ENCODE results near the gene TMEM184A.
A peak's percentile ranks its signal among the peaks of the same experiment; 100 is the strongest.

Gene TMEM184A

DNA sequence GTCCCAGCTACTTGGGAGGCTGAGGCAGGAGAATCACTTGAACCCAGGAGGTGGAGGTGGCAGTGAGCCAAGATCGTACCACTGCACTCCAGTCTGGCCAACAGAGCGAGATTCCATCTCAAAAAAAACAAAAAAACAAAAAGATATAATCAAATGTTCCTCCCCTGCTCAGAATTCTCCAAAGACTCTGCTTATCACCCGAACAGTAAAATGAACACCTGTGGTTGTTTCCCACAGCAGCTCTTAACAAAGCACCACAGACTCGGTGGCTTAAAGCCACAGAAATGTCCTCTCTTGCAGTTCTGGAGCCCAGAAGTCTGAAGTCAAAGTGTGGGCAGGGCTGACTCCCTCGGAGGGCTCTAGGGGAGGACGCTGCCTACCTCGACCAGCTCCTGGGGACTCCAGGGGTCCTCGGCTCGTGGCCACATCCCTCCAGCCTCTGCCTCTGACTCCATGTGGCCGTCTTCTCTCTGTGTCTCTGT, 47.7 kb downstream of the TMEM184A start:
- H3K27ac ChIP-seq (ENCODE audit: low read depth, low read length, severe bottlenecking), result no peak overlapping the region
- 85 to 90% methylated on average over 8 to 10 of the region's 10 CpGs for WGBS, 2 experiments (ENCODE audit: insufficient coverage in 2 of 2)
- H3K4me3 ChIP-seq (ENCODE audit: extremely low read depth, insufficient read depth, low read length, poor library complexity, severe bottlenecking), result no peak overlapping the region
- peaks cover 4% of the 10 kb centered on the region for H3K4me1 ChIP-seq (ENCODE audit: control insufficient read depth, insufficient read depth, low read length, poor library complexity, severe bottlenecking)
- no peaks in the 10 kb centered on the region for H3K9me3 ChIP-seq (ENCODE audit: control insufficient read depth, low read length)
- no peaks in the 10 kb centered on the region for H3K36me3 ChIP-seq (ENCODE audit: control insufficient read depth, insufficient read depth, low read length)

GRCh38 chr7:1505731-1506550, 50.1 kb downstream of the TMEM184A start:
- peaks cover 3% of the 10 kb centered on the region for H3K4me1 ChIP-seq (ENCODE audit: control insufficient read depth, insufficient read depth, low read length, poor library complexity, severe bottlenecking)
- H3K9me3 ChIP-seq (ENCODE audit: control insufficient read depth, low read length), result no peaks in the 10 kb centered on the region
- 86 to 94% methylated on average over 23 to 27 of the region's 35 CpGs for WGBS, 2 experiments (ENCODE audit: insufficient coverage in 2 of 2)
- H3K36me3 ChIP-seq (ENCODE audit: control insufficient read depth, insufficient read depth, low read length), result peaks cover 18% of the 10 kb centered on the region
- H3K27ac ChIP-seq (ENCODE audit: low read depth, low read length, severe bottlenecking), result no peak overlapping the region
- H3K4me3 ChIP-seq (ENCODE audit: extremely low read depth, insufficient read depth, low read length, poor library complexity, severe bottlenecking), result no peak overlapping the region

DNA sequence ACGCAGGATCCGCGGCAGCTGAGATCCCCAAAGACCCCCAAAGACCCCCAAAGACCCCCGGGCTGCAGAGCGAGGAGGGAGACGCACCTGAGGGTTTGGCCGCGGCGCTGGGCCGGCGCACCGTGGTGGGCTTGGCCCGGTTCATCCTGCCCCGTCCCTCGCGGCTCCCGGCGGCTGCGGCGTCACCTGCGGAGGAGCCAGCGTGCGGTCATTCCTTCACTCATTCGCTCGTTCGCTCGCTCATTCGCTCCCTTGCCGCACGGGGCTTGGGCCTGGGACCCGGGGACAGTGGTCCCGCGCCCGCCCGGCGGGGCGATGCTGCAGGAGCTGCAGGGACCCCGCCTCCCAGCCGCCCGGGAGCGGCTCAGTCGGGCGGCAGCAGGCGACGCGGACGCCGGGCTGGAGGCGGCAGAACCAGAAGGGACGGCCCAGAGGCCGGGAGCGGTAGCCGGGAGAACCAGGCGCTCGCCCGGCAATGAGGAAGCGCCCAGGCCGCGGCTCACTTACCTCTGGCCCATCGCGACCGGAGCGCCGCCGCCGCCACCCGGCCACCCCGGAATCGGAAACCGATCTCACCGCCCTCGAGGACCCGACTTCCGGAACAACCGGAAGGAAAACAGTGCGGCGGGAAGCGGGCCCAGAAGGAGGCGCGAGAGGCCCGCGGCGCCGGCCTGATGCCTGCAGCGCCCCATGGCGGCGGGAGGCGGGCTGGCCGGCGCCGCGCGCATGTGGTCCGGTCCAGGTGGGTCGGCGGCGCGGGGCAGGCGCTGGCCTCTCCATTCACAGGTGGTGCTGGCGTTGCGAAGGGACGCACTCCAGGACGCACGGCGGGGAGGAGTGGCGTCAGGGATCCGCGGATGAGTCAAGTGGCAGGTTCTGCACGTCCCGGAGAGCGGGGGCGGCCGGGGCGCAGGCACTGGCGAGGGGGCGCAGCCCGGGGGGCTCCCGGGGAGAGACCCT, 51.9 kb downstream of the TMEM184A start, which contains the start of gene INTS1:
Gene INTS1 (minus strand): TSS at position 574 of the 960 bp plus-strand sequence. CDS start 429 bp downstream, at position 145.
- H3K4me3 ChIP-seq (ENCODE audit: extremely low read depth, insufficient read depth, low read length, poor library complexity, severe bottlenecking), result peak within 1 kb of the TSS; percentile 96
- peak within 1 kb of the TSS; percentile 23 for H3K27ac ChIP-seq (ENCODE audit: low read depth, low read length, severe bottlenecking)
- H3K36me3 ChIP-seq (ENCODE audit: control insufficient read depth, insufficient read depth, low read length), result peaks cover 33% of the 10 kb centered on the region
- H3K4me1 ChIP-seq (ENCODE audit: control insufficient read depth, insufficient read depth, low read length, poor library complexity, severe bottlenecking), result peaks cover 3% of the 10 kb centered on the region
- WGBS, 2 experiments (ENCODE audit: insufficient coverage in 2 of 2), result 0 to 1% methylated on average over 93 to 98 of the region's 118 CpGs
- no peaks in the 10 kb centered on the region for H3K9me3 ChIP-seq (ENCODE audit: control insufficient read depth, low read length)

GRCh38 chr7:1503390-1503789, 52.6 kb downstream of the TMEM184A start:
- Histone ChIP-seq H3K9me3 (ENCODE audit: control insufficient read depth, low read length) (no peaks in the 10 kb centered on the region), H3K36me3 (ENCODE audit: control insufficient read depth, insufficient read depth, low read length) (peaks cover 36% of the 10 kb centered on the region), H3K4me1 (ENCODE audit: control insufficient read depth, insufficient read depth, low read length, poor library complexity, severe bottlenecking) (peaks cover 3% of the 10 kb centered on the region), H3K4me3 (ENCODE audit: extremely low read depth, insufficient read depth, low read length, poor library complexity, severe bottlenecking) (peak overlapping the region; percentile 96), H3K27ac (ENCODE audit: low read depth, low read length, severe bottlenecking) (no peak overlapping the region)
- WGBS, 2 experiments (ENCODE audit: insufficient coverage in 2 of 2), result 31 to 38% methylated on average over 21 to 22 of the region's 24 CpGs

GRCh38 chr7:1502845-1503244, 53.2 kb downstream of the TMEM184A start:
- H3K9me3 ChIP-seq (ENCODE audit: control insufficient read depth, low read length), result no peaks in the 10 kb centered on the region
- H3K4me3 ChIP-seq (ENCODE audit: extremely low read depth, insufficient read depth, low read length, poor library complexity, severe bottlenecking), result peak overlapping the region; percentile 96
- peaks cover 42% of the 10 kb centered on the region for H3K36me3 ChIP-seq (ENCODE audit: control insufficient read depth, insufficient read depth, low read length)
- H3K27ac ChIP-seq (ENCODE audit: low read depth, low read length, severe bottlenecking), result no peak overlapping the region
- peaks cover 3% of the 10 kb centered on the region for H3K4me1 ChIP-seq (ENCODE audit: control insufficient read depth, insufficient read depth, low read length, poor library complexity, severe bottlenecking)
- WGBS, 2 experiments (ENCODE audit: insufficient coverage in 2 of 2), result 90 to 91% methylated on average over 17 to 18 of the region's 20 CpGs

DNA sequence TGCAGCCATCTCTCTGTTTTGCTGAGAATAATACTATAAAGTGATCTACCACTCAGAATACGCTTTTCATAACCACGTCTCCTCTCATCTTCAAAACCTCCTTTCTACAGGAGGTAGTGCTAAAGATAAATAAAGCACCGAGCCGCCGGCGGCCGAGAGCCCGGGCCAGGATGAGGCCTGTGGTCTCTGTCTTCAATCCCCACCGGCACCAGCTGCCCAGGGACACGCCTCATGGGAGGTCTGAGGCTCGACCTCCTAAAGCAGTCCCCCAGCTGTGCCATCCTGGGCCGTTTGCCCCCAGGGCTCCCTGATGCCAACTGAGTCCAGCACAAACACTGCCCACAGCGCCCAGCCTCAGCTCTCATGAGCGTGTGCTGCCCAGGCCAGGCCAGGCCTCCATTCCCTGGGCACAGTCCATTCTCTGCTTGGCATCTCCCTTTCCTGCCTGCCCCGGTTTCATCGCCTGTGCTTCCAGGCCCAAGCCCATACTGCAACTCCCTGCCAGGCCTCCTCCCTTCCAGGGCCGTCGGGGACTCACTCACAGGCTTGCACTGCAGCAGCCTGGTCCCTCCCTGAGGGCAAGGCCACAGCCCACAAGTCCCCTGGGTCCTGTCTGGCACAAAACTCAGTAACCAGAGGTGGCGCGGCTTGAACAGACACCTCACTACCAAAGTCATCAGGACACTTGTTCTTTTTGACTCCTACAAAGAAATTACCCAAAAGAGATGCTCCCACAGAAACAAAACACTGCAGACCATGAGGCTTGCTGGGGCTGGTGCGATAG, 54.3 kb downstream of the TMEM184A start:
- WGBS, 2 experiments (ENCODE audit: insufficient coverage in 2 of 2), result 96% methylated on average over 14 to 17 of the region's 21 CpGs
- H3K4me3 ChIP-seq (ENCODE audit: extremely low read depth, insufficient read depth, low read length, poor library complexity, severe bottlenecking), result no peak overlapping the region
- no peaks in the 10 kb centered on the region for H3K9me3 ChIP-seq (ENCODE audit: control insufficient read depth, low read length)
- H3K27ac ChIP-seq (ENCODE audit: low read depth, low read length, severe bottlenecking), result no peak overlapping the region
- H3K4me1 ChIP-seq (ENCODE audit: control insufficient read depth, insufficient read depth, low read length, poor library complexity, severe bottlenecking), result peaks cover 3% of the 10 kb centered on the region
- H3K36me3 ChIP-seq (ENCODE audit: control insufficient read depth, insufficient read depth, low read length), result peaks cover 53% of the 10 kb centered on the region

DNA sequence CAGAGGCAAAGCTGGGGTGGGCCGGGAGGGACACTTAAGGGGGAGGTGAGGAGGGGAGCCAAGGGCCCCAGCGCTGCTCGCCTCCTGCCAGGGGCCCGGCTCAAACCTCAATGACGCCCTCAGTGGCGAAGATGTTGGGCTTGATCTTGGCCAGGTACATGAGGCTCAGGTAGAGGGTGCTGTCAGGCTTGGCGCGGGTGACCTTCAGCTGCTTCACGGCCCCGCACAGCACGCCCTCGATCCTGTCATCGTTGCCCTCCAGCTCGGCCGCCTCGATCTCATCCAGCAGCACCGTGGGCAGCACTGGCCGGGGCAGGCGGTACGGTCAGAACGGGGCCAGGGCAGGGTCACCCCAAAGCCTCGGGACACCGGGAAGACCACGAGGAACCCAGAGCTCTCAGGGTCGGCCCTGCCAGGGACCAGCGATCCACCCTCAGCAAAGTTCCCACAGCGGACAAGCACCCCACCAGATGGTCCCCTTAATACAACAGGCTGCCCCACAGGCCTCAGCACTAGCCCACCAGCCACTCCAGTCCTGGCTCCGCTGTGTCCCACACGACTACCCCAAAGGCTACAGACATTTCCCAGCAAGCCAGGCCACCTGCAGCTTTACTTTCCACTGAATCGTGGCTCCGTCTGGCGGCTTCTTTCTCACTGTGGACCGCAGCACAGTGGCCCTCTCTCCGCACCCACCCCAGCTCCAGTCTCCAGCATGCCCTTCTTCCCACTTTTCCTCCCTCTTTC, 55.8 kb downstream of the TMEM184A start:
- Histone ChIP-seq H3K9me3 (ENCODE audit: control insufficient read depth, low read length) (no peaks in the 10 kb centered on the region), H3K4me1 (ENCODE audit: control insufficient read depth, insufficient read depth, low read length, poor library complexity, severe bottlenecking) (no peaks in the 10 kb centered on the region), H3K4me3 (ENCODE audit: extremely low read depth, insufficient read depth, low read length, poor library complexity, severe bottlenecking) (no peak overlapping the region), H3K27ac (ENCODE audit: low read depth, low read length, severe bottlenecking) (no peak overlapping the region), H3K36me3 (ENCODE audit: control insufficient read depth, insufficient read depth, low read length) (peaks cover 60% of the 10 kb centered on the region)
- WGBS, 2 experiments (ENCODE audit: insufficient coverage in 2 of 2), result 95 to 97% methylated on average over 29 to 34 of the region's 34 CpGs

- Histone ChIP-seq H3K36me3 (ENCODE audit: control insufficient read depth, insufficient read depth, low read length) (peaks cover 66% of the 10 kb centered on the region), H3K27ac (ENCODE audit: low read depth, low read length, severe bottlenecking) (no peak overlapping the region), H3K4me1 (ENCODE audit: control insufficient read depth, insufficient read depth, low read length, poor library complexity, severe bottlenecking) (no peaks in the 10 kb centered on the region), H3K4me3 (ENCODE audit: extremely low read depth, insufficient read depth, low read length, poor library complexity, severe bottlenecking) (no peak overlapping the region), H3K9me3 (ENCODE audit: control insufficient read depth, low read length) (no peaks in the 10 kb centered on the region)
- 96 to 98% methylated on average over 22 to 31 of the region's 33 CpGs for WGBS, 2 experiments (ENCODE audit: insufficient coverage in 2 of 2)
Measured at GRCh38 chr7:1499367-1500029, 56.5 kb downstream of the TMEM184A start.

Data from mesodermal cell (in vitro differentiated cells).